AG10803 (cell line): ENCODE measurements around the gene DOCK9.

Source experiments
- DNase-seq: peaks from one replicate; pipeline ENCODE4 v3.0.0; 2010; ENCODE audit warnings: low read depth
- H3K4me3 ChIP-seq: 2 replicates; pipeline ENCODE4 v1.5.1; 2011; ENCODE audit warnings: mild to moderate bottlenecking, low read length, control low read depth
- CTCF ChIP-seq: conservative IDR thresholded peaks from 2 replicates; pipeline ENCODE4 v1.5.1; 2011; ENCODE audit warnings: mild to moderate bottlenecking, low read length, control low read depth, inconsistent platforms

Gene DOCK9

DNA sequence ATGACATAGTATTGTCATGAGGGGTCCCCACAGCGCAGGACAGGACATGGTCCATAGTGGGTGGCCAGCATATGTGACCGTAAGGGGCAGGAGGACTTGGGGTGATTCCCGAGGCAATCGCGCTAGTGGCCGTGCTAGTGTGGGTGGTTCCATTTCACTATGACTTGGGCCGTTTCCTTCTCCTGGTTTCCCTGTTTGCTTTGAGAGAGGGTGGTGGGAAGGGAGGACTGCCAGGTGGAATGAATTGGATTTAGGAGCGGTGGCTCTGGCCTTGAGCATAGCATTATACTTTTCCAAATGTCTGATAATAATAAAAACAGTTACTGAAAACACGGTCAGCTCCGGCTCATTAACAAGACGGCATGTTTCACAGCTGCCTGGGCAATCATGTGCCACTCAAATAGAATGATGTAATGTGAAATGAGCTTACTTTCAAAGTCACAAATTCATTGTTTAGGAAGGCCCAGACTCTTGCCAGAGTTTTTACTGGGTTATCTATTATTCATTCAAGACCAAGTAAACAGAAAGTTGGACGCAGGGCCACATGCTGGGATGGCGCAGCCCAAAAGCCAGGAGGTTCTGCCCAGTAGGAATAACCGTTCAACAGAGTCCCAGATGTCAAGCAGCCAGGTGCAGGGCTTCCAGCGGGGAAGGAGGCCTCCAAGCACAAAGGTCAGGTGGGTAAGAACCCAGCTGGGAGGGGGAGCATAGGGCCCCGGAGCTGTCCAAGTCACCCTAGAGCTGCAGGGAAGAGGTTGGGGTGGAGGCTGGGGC is 205.8 kb downstream of the DOCK9 start:
- no peak for DNase-seq
- no peak overlapping the region for H3K4me3 ChIP-seq
- TF ChIP-seq CTCF = no peak

- no peak for DNase-seq
- no peak overlapping the region for H3K4me3 ChIP-seq
- TF ChIP-seq CTCF = no peak
These were observed 208.1 kb downstream of the DOCK9 start for GRCh38 chr13:98769736-98770135.

DNA sequence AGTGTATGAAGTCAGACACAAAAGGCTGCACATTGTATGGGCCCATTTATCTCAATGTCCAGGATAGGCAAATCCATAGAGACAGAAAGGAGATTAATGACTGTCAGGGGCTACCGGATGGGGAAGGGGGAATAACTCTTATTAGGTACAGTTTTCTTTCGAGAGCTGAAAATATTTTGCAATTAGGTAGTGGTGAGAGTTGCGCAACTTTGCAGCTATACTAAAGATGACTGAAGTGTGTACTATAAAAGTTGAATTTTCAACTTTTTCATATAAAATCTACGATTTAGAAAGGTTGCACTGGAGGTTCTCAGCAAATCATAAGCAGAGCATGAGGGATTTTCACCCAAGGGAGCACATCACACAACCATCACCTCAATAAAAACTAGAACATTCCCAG is 209.3 kb downstream of the DOCK9 start:
- no peak for TF ChIP-seq CTCF
- no peak overlapping the region for H3K4me3 ChIP-seq
- DNase-seq = no peak

GRCh38 chr13:98766697-98767096 is 211.2 kb downstream of the DOCK9 start:
- H3K4me3 ChIP-seq = no peak overlapping the region
- DNase-seq = no peak
- TF ChIP-seq CTCF = no peak

GRCh38 chr13:98765996-98766519 is 211.8 kb downstream of the DOCK9 start:
- no peak overlapping the region for H3K4me3 ChIP-seq
- DNase-seq = no peak
- no peak for TF ChIP-seq CTCF

DNA sequence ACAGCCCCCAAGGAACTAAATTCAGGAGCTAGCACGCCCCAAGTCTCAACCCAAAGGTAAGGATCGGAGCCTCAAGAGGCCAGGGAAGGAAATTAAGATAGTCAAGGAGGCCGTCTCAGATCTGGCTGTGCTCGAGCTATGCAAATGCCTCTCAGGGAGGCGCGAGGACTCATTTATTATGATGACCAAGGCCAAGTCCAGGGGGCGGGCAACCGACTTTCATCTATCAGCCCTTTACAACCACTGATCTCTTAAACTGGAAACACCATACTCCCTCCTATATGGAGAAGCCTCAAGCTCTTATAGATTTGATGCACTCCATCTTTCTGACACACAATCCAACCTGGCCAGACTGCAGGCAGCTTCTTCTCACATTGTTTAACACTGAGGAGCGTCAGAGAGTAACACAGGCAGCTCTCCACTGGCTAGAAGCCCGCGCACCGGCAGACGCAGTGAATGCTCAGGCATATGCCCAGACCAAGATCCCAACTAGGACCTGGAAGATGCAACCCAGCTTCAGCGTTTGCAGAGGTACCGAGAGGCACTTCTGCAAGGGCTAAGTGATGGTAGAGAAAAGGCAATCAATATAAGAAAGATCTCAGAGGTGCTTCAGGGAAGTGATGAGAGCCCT is 215.8 kb downstream of the DOCK9 start:
- peak overlapping the region; percentile 33 for H3K4me3 ChIP-seq
- DNase-seq = no peak
- no peak for TF ChIP-seq CTCF
